Uterus (tissue), 2 donors: ENCODE measurements around the gene USP44.

ENCODE experiments used
- CTCF ChIP-seq, 4 experiments: fragments of 200-600 bp in 2 of 4; fragments of 450-650 bp in 2 of 4; sonication (generic) in 2 of 4; IDR thresholded peaks; one replicate each; pipeline ENCODE4 v1.5.1; 2016 to 2019; ENCODE audit warnings: antibody characterized with exemption in 4 of 4, mild to moderate bottlenecking in 2 of 4, moderate library complexity in 1 of 4
- POLR2A ChIP-seq, 2 donors: fragments of 450-650 bp; IDR thresholded peaks; one replicate each; pipeline ENCODE4 v1.6.1; 2016; ENCODE audit warnings: antibody characterized with exemption in 2 of 2, mild to moderate bottlenecking in 1 of 2, moderate library complexity in 1 of 2

DNA sequence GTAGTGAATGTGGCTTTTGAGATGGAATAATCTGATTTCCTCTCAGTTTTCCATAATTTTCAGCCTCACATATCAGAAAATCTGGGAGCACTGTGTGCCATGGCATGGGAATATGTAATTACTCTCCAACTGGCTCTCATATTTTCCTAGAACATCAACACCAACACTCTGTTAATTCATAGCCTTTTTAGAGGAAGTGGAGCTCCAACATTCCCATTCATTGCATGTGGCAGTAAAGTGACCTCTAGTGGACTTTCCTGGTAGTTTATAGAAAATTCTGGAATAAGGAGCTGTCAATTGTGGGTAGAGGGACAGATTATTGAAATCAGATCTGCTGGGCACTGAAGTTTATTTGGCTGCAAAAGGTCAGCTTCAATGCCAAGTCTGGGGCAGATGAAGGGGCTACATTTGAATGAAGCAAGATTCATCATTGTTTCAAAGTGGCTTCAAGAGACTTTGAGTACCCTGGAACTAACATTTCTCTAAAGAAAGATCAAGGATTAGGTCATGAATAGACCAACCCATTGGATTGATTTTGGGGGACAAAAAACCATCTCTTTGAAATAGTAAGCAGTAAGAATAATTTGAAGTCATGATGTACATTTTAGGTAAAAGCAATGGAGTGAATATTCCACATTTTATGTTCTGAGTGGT lies 23.6 kb upstream of the USP44 start:
- TF ChIP-seq CTCF (IDR thresholded peaks at IDR 0.05) (peak; percentile 36 to 58 (median 57)), POLR2A (IDR thresholded peaks at IDR 0.05) (no peak)
